GM18870 (cell line): ENCODE results near the gene MARS1.

Source experiments
- ATAC-seq: cut with Tn5 transposase; IDR thresholded peaks from one replicate; pipeline ENCODE4 v1.9.1; 2021; ENCODE audit warnings: moderate library complexity; ENCODE audit not compliant: unreplicated experiment

MARS1 gene

GRCh38 chr12:57470970-57471656 lies 16.8 kb upstream of the MARS1 start:
- ATAC-seq, result no peak

DNA sequence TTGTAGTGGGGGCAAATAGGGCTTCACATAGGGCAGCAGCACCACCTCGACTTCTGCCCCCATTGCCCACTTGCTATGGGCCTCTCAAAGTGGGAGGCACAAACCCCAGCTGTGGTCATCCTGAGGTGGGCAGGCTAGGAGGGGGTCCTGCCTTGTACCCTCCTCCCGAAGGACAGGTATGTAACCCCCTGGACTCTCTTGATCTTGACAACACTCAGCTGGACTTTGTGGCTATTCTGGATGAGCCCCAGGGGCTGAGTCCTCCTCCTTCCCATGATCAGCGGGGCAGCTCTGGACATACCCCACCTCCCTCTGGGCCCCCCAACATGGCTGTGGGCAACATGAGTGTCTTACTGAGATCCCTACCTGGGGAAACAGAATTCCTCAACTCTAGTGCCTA lies 16.2 kb upstream of the MARS1 start:
- ATAC-seq, result no peak

DNA sequence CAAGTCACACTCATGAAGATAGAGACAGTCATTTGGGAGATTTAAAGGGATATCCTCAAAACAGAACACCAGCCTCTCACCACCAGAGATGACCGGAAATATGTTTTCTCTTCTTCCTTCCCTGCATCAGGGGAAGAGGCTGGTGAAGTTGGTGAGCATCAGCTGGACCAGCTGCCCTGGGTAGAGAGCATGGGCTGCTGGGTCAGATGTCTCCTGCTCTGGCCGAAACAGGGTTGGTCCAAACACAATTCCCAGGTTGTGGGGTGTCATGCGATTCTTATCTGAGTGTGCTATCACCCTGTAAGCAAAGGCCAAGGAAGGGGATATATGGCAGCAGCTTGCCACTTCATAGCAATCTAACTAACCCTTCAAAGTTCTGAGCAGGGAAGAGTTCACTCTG lies 15.5 kb upstream of the MARS1 start:
- no peak for ATAC-seq

DNA sequence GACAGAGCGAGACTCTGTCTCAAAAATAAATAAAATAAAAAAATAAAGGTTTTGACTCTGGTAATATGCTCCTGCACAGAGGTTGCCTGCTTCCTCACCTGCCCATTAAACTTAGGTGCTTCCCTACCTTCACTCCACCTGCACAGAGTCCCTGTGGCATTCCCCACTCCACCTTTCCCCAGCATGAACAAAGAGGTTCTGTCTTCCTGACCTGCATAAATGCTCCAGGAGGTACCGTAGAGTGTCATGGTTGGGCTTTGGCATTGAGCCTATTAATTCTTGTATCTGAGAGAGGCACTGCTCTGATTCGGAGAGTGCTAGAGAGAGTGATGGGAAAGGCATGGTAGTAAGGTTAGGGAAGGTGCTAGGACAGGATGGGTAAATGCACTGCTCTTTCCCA lies 14.5 kb upstream of the MARS1 start:
- ATAC-seq, result no peak

- ATAC-seq, result no peak
Observed at GRCh38 chr12:57473886-57474285, 14.0 kb upstream of the MARS1 start.

DNA sequence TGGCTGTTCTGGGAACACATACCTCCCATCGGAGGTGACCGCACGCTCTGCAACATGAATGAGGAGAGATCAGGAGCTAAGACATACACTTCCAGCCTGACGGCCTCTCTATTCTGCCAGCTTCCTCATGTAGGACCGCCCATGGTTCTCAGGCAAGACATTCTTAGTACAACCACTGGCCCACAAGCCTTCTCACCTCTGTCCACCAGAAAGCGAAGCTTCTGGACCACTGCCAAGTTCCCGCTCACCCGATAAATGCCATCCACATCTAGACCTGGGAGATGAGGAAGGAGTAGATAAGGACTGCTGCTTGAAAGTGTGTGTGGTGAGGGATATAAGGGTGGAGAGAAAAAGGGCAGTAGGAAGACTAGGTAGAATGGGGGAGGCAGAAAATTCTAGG lies 13.4 kb upstream of the MARS1 start:
- ATAC-seq, result no peak

DNA sequence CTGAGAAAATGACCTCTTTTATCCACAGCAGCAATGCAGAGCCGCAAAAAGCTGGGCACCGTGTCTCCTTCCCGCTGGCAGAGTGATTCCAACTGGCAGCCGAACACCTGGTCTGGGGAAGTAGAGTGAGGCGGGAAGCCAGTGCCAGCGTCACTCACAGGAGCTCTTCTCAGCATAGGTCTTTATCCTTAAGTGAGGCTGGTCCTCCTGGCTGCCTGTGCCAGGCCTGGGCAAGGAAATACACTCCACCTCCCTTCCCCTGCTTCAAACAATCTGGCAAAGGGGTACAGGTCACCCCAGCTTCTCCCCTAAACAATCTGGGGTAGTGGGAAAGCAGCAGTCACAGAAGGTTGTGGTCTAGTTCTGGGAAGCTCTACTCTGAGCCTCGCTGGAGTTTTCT lies 13.0 kb upstream of the MARS1 start:
- ATAC-seq, result no peak

DNA sequence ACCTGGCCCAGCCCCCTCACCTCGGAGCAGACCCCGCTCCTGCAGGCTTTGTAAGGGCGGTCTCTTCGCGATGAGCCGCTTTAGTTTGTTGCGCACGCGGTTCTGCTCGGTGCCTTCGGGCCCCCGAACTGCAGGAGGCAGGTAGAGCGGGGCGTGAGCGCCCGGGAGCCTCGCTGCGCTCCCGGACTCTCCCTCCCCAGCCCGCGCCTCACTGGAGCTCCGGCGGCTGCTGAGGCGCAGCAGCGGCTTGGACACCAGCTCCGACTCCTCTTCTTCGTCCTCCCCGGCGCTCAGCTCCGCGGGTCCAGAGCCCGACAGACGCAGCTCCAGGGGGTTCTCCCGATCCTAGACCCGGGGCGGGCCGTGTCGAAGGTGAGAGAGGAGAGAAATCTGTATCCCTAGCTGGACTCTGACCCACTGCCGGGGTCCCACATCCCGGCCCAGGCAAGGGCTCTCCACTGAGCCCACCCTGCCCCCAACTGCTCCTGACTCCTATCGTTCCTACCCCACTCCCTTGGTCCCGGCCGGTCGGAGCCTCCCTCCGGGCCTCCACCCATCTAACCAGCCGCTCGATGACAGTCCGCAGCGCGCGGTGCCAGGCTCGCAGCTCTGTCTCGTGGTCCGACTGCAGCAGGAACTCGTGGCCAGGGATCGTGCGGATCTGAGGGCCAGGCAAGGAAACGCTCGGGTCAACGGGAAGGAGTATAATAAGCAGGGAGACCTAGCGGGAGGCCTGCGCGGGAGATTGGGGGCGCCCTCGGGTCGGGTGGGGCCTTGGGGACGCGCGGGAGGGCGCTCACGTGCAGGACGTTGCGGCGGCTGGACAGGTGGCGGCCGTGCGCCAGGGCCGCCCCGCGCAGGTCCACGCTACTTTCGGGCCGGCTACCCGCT lies 12.4 kb upstream of the MARS1 start:
- ATAC-seq, result no peak

DNA sequence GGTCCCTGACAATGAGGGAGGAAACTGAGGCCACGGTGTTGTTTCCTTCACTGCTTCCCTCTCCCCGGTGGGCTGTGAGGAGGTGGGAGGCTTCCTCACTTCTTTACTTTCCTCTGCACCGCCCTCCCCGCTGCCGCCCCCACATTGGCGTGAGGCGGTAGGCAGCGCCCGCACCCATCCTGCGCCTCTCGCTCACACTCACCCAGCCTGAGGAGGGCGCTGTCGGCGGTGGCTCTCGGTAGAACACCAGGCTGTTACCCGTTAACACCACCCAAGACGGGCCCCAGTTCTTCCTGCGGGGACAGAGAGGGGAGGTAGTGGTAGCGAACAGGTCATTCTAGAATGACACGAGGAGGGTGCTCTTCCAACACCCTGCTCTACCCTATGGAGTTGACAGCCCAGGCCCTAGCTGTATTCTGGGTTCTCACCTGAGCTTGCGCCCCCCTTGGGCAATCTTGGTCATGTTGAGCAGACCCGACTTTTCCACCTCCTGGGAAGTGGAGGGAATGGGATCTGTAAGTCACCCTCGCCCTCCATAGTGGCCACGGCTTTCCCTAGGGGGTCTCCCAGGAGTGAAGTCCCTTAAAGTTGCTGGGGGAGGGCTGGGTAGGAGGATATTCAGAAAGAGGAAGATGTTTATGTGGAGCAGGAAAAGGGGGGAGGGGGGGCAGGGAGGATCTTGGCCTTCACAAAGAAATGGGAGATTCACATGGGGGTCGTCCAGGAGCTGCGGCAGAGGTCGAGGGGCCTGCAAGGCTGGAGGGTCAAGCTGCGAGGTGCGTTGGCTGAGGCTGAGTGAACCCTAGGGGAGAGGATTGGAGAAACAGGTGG lies 11.5 kb upstream of the MARS1 start:
- ATAC-seq, result no peak

GRCh38 chr12:57476993-57477709 lies 10.7 kb upstream of the MARS1 start:
- ATAC-seq, result no peak

DNA sequence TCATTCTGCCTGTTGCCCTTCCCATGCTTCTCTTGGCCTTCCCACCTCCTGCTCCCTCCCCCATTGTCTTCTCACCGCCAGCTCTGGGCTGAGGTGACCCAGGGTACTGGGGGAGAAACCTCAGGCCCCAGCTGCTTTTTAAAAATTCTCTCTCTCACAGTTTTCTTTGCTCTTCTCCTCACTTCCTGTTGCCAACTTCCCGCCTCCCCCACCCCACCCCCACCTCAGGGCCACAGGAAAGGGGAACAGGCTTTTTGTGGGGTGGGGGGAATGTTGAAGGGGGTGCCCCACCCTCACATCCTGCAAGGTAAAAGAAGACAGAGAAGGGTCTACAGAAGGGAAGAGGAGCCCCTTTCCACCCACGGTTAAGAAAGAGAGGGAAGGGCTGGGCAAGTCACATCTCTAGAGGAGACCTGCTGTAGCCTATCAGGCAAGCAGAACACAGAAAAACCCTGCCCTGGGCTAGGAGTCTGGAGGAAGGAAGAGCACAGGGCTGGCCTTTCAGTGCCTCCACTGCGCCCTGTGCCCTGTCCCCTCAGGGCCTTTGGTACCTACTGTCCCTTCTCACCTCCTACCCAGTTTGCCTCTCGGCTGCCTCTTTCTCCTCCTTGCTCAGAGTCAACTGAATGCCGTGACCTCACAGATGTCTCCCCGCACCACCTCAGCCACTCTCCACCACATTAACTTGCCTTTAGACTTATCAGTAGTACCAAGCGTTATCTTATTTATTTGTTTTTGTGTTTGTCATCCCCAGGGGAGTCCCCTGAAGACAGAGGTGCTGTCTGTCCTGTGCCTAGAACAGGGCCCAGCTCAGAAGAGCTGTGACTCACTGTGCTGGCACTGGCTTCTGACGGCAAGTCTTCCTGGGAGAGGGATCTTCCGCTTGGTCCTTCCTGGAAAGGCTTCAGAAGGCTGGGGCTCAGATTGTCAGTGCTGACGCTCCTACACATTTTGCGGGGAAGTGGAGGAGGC lies 9.9 kb upstream of the MARS1 start:
- no peak for ATAC-seq

- no peak for ATAC-seq
Observed at GRCh38 chr12:57479043-57479375, 8.9 kb upstream of the MARS1 start.

- no peak for ATAC-seq
Observed at GRCh38 chr12:57479376-57480115, 8.3 kb upstream of the MARS1 start, which contains the start of gene ARHGAP9. ARHGAP9 (minus strand) TSS chr12:57479866; CDS start chr12:57479406, 460 bp downstream.

GRCh38 chr12:57481671-57482070 lies 6.2 kb upstream of the MARS1 start:
- no peak for ATAC-seq

DNA sequence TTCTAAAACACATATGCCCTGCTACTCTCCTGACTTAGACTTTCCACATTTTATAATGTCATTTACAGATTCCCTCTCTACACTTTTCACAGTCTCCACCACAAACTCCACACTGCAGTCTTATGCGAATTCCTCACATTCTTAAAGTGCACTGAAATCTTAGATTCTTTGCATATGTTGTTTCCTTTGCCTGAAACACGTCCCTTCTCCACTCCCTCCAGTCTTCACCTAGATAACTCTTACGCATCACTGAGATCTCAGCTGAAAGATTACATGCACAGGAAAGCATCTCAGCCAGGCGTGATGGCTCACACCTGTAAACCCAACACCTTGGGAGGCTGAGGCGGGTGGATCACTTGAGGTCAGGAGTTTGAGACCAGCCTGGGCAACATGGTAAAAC lies 4.4 kb upstream of the MARS1 start:
- no peak for ATAC-seq

DNA sequence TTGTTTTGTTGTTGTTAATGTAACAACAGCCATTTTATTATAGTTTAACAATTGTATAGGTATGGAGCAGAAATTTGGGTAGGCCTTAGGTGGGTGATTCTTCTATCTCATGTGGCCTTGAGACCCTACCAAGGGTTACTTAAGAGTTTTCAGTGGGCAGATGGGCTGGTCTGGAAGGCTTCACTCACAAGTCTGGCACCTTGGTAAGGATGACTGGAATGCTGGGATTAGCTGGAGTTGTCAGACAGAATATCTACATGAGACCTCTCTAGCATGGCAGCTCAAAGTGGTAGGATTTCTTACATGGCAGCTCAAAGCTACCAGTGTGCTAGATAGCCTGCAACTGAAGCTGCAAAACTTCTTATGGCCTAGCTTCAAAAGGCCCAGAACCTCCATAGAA lies 2.2 kb upstream of the MARS1 start:
- no peak for ATAC-seq

- ATAC-seq, result no peak
Observed at GRCh38 chr12:57487055-57487596, 742 bp upstream of the MARS1 start.

- ATAC-seq, result no peak
Observed at GRCh38 chr12:57488402-57489156, 711 bp downstream of the MARS1 start.
